ENCODE data around the gene TIMM22.

Gene TIMM22

DNA sequence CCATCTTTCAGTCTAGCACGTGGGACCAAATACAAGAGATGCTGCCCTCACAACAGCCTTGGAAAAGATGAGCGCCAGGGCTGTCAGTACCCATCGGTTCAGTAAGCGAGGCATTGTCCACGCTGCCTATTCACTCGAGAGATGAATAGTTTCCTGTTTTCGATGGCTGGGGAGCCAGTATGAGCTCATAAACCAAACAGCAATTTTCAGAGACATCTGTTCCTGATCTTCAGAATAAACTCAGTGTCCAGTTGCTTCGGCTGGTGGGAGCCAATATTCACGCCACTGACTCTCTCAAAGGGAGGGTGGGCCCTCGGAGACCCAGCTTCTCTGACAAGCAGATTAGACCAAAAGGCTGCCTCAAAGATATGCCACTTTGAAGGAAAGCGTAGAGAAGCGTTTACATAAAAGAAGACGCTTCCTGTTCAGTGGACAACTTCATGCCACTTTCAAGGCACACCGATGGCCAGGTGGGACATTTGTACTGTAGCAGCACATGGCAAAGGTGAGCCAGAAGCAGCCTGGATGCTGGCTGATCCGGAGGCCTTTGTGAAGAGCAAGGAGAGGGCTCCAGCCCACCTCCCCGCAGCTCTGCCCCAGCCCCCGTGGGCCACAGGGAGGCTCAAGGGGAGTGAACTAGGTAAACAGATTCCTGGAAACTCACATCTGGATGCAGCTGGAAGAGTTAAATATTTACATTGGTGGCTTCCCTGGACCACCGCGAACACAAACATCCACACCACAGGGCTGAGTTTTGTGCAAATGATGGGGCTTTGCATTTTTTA is 6.0 kb downstream of the TIMM22 start:
- peak; percentile 60 for DNase-seq (ENCODE audit: low read depth)

DNA sequence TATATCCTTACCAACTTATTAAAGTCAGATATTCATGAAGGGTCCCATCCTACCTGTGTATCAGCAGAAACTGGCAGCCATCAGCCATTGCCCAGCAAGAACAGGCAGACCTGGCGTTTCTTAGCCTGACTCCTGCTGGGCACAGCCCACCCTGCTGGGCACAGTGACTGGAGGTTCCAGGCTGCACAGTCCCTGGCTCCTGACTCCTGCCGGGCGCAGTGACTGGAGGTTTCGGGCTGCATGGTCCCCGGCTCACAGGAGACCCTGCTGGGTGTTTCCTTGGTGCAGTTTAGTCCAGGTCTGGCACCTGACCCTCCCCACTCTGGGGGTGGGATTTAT is 6.7 kb downstream of the TIMM22 start:
- DNase-seq (ENCODE audit: low read depth), result no peak

GRCh38 chr17:1003972-1004768 is 7.2 kb downstream of the TIMM22 start:
- DNase-seq (ENCODE audit: low read depth), result no peak

GRCh38 chr17:1004769-1005295 is 7.9 kb downstream of the TIMM22 start:
- DNase-seq (ENCODE audit: low read depth), result no peak

GRCh38 chr17:1005361-1005946 is 8.5 kb downstream of the TIMM22 start:
- peak; percentile 78 for DNase-seq (ENCODE audit: low read depth)

DNA sequence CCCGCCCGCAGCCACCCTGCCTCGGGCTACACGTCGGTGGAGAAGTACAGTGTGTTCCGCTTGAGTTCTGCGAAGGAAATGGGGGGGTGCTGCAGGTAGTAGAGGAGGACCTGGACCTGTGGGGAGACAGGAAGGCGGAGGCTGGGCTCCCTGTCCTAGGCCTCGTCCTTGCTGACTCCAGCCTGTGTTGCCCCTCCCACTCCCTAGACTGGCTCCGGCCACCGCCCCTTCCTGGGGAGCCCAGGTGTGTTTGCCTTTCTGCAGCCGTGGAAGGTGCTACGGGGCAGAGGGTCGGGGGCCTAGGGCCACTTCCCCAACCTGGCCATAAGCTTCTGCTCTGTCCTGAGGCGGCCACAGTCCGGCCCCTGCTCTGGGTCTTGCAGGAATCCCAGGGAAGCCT is 9.1 kb downstream of the TIMM22 start:
- no peak for DNase-seq (ENCODE audit: low read depth)

GRCh38 chr17:1007310-1008007 is 10.5 kb downstream of the TIMM22 start:
- no peak for DNase-seq (ENCODE audit: low read depth)

DNA sequence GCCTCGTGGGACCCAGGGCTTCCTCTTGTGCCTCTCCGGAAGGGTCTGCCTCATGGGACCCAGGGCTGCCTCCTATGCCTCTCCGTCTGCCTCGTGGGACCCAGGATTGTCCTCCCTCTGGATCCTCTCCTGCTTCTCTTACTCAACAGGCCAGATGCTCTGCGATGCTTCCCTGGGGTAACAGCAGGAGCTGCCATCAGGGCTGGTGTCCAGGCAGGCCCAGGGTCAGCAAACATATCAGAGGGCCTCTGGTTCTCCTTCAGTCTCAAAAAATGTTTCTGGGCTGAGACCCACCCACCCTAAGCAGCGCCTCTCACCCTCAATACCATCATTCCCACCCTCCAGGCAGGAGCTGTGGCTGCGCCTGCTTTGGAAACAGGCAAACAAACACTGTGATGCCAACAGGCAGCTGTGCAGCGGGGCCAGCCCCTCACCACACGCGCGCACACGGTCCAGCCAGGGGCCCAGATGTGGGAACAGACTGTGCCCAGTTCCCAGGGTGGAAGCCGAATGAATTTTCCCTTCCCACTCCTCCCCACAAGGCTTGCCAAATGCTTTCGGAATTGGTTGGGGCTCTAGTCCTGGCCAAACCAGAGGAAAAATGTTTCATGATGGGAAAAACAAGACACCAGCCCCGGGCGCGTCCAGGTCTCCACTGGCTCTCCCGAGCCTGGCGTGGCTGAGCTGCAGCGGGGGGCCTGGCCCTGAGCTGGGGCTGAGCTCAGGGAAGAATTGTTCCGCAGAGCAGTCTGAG is 11.3 kb downstream of the TIMM22 start:
- DNase-seq (ENCODE audit: low read depth), result peak; percentile 28

- DNase-seq (ENCODE audit: low read depth), result no peak
These were observed 12.5 kb downstream of the TIMM22 start for GRCh38 chr17:1009229-1010085.

- no peak for DNase-seq (ENCODE audit: low read depth)
These were observed 13.1 kb downstream of the TIMM22 start for GRCh38 chr17:1010086-1010450.

- no peak for DNase-seq (ENCODE audit: low read depth)
These were observed 13.7 kb downstream of the TIMM22 start for GRCh38 chr17:1010586-1010985.

DNA sequence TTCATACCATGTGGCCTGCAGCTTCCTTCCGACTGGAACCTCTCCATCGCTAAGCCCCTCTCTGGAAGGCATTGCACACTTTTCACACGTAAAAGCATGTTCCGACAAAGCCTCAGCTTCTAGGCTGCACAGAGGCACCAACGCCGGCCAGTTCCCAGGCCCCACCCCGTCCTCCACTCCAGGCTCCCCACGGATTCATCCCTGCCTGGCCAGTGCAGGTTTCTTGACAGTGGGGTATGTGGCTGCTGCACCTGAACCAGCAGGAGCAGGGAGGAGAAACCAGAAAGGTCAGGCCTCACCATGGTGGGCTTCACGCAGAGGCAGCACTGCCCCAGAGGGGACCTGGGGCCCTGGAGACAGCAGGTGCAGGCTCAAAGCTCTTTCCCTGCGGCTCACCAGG is 14.2 kb downstream of the TIMM22 start:
- DNase-seq (ENCODE audit: low read depth), result no peak

GRCh38 chr17:1011760-1012735 is 15.1 kb downstream of the TIMM22 start:
- no peak for DNase-seq (ENCODE audit: low read depth)

DNA sequence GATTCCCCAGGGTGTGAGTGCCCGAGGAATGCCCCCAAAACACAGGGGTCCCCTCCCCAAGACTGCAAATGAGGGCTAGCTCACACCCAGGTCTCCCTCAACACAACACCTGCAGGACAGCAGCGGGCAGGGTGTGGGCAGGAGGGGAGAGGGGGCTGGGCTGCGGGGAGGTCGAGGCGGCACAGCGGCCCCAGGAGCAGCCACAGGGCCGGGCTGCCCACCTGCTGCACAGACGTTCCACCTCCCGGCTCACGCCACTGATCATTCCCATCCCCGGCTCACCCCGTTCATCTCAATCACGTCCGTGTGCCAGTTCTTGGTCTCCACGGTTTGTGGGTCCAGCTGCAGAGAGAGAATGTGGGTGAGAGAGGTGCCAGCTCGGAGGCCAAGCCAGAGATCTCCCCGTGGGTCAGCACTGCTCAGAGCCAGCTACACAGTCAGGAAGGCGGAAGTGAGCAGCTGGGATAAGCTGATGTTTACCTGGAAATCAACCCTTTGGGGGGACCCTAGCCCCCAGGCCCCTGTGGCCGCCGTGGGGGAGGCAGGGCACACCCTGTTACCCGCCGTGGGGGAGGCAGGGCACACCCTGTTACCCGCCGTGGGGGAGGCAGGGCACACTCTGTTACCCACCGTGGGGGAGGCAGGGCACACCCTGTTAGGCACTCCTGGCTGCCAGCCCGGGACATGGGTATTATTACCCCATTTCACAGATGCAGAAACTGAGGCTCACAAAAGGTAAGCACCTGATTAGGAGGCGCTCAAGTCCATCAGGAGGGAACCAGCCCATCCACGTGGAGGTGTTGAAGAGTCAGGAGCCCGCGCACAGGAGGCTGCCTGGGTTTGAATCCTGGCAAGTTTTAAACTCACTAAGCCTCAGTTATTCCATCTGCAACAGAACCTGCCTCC is 16.1 kb downstream of the TIMM22 start:
- no peak for DNase-seq (ENCODE audit: low read depth)

GRCh38 chr17:1013729-1014090 is 16.8 kb downstream of the TIMM22 start:
- DNase-seq (ENCODE audit: low read depth), result no peak

- no peak for DNase-seq (ENCODE audit: low read depth)
These were observed 21.6 kb downstream of the TIMM22 start for GRCh38 chr17:1018547-1018946.

DNA sequence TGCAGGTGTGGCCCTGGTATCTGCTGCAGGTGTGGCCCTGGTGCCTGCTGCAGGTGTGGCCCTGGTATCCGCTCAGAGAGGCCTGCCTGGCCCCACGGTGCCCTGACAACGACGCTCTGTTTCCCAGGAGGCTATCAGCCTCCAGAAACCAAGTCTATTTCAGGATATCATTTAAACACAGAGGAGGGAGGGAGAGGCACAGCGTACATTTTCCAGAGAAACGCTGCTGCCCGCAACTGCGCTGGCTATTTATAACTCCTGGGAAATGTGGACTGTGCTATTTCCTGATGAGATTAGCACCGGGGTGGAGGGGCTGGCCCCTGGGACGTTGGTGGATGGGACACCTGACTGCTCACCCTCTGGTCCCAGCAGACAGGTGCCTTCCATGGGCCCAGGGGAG is 22.5 kb downstream of the TIMM22 start:
- no peak for DNase-seq (ENCODE audit: low read depth)

DNA sequence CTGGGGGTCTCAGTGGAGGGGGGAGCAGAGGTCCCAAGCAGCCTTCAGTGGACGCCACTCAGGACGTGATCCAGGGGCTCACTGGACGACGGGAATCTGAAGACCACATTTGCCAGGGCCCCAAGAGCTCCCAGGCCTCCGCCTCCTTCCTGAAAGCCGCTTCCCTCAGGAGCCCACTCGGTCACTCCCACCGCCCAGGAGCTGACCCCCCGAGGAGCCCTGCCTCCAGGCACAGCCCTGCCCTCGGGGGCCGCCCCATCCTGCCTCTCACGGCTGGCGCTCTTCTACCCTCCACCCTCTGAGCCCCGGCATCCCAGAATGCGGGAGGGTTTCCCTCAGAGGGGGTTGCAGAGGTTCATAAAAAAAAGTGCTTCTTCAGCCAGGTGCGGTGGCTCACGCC is 24.2 kb downstream of the TIMM22 start:
- DNase-seq (ENCODE audit: low read depth), result no peak

Data from fibroblast of the conjunctiva (primary cell).